ENCODE measurements around the gene IMMP2L. TPM values are rescaled to one million over a fixed set of nuclear protein-coding genes. Genes with fewer than 3 reads are reported as not detected.

IMMP2L gene
- total RNA-seq, 4 donors from 2014 or later: 19.0 to 37.2 (median 21.3) TPM

- TF ChIP-seq CTCF (IDR thresholded peaks at IDR 0.05; ENCODE audit: low read depth): no peak
Measured at GRCh38 chr7:110688908-110689307, 873.4 kb downstream of the IMMP2L start.

- no peak for TF ChIP-seq CTCF (IDR thresholded peaks at IDR 0.05; ENCODE audit: low read depth)
Measured at GRCh38 chr7:110685899-110686298, 876.4 kb downstream of the IMMP2L start.

DNA sequence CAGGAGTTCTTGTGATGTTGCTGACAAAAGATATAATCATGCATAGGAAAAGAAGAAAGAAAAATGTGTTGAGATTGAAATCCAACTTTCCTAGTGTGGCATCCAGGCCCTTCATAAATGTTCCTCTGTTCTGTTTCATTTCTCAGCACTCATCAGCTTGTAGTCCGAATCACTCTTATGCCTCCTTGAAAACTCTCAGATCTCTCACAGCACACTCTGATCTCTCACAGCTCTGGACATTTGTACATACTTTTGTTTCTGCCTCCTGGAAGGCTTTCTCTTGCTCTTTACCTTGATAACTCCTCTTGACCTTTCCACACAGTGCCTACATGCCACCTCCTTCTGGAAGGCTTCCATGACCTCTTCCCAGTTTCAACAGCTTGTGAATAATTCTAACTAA lies 880.4 kb downstream of the IMMP2L start:
- no peak for TF ChIP-seq CTCF (IDR thresholded peaks at IDR 0.05; ENCODE audit: low read depth)

GRCh38 chr7:110677405-110677804 lies 884.9 kb downstream of the IMMP2L start:
- no peak for TF ChIP-seq CTCF (IDR thresholded peaks at IDR 0.05; ENCODE audit: low read depth)

DNA sequence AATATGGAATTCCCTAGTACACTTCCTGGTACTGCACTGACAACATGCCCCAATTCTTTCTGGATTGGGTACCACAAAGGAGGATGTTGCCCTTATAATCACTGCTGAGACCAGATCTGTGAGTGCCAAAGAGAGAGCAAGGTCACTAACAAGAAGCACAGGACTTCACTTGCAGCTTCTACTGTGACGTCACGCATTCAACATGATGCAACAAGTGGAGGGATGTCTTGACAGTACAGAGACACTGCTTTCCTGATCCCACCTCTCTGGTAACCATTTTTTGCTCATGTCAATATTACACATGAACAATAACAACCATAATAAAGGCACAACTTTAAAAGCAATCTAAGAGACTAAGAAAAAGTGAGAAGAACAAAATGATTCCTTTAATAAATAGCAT lies 885.5 kb downstream of the IMMP2L start:
- TF ChIP-seq CTCF (IDR thresholded peaks at IDR 0.05; ENCODE audit: low read depth): no peak

DNA sequence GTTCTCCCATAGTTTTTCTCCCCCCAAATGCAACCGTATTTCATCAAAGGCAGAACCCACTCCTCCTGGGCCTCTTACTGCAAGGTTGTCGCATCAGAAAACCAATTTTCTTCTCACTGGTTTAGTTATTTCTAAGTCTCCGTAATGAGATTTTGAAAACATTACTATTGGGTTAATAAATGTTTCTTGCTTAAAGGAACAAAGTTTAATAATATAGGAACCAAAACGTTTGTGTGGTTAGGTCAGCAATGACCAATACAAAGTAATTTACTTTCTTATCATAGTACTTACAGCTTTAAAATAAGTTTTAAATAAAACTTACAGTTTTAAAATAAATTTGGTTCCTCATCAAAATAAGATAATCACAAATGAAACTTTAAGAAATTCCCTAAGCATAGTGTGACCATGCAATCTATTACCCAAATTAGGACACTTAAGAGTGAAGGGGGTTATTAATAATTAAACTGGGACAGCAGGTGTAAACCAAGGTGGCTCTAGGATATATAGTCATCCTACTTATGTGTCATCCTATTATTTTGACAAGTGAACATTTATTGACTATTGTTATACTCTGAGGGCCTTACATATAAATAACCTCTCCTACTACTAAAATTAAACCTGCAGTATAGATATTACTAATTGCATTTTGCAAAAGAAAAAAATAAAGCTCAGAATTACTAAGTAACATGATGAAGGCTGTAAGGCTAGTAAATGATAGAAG lies 886.7 kb downstream of the IMMP2L start:
- no peak for TF ChIP-seq CTCF (IDR thresholded peaks at IDR 0.05; ENCODE audit: low read depth)

DNA sequence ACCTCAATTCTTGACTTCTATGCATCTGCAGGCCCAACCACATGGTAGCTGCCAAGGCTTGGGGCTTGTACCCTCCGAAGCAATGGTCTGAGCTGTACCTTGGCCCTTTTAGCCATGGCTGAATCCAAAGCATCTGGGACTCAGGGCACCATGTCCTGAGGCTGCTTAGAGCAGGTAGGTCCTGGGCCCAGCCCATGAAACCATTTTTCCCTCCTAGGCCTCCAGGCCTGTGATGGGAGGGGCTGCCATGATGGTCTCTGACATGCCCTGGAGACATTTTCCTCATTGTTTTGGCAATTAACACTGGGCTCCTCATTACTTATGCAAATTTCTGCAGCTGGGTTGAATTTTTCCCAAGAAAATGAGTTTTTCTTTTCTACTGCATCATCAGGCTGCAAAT lies 889.1 kb downstream of the IMMP2L start:
- no peak for TF ChIP-seq CTCF (IDR thresholded peaks at IDR 0.05; ENCODE audit: low read depth)

Data from subcutaneous adipose tissue (tissue), 4 donors.